ENCODE results near the gene PLCB4.

The PLCB4 gene

DNA sequence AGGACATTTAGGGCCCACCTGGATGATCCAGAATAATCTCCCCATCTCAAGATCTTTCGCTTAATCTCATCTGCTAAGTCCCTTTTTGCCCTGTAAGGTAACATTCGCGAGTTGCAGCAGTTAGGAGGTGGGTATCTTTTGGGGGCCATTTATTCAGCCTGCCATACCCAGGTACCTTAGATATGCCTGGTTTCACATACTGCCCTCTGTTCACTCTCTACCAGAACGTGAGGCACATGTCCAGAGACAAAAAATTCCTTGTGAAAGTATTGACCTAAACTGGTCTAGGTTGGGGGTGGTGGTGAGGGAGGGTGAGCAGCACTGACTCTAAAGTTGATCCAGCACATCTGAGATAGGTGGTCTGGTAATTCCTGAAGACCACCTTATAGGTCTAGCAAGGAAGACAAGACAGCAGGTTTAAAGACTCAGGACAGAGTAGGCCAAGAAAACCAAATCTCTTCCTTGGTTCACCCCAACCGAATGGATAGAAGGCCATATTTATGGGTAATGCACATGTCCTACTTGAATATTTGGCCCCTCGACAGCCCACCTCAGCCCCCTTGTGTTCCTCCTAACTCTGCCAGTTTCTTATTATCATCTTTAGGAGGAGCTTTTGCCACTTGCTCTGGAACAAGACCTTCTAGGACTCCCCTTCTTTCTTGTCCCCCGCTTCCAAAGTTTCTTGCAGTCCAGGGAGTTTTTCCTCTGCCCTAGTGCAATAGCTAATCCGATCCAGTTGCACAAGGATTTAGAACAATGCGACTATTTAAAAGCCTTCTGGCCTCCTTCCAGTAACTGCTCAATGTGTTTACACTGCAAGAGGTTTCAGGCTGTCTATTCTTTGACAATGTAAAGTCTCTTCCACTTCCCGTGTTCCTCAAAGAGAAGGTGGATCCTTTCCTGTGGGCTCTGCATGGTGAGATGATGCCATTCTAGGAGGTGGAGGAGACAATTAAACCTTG, 232.5 kb downstream of the PLCB4 start:
- in situ Hi-C loops (cut with MboI; ENCODE audit: low sequenced_read_pairs), result no loop called here

GRCh38 chr20:9302091-9302462, 233.2 kb downstream of the PLCB4 start:
- in situ Hi-C loops (cut with MboI; ENCODE audit: low sequenced_read_pairs), result no loop called here

GRCh38 chr20:9306521-9306920, 237.6 kb downstream of the PLCB4 start:
- in situ Hi-C loops (cut with MboI; ENCODE audit: low sequenced_read_pairs), result no loop called here

GRCh38 chr20:9308056-9308455, 239.2 kb downstream of the PLCB4 start:
- in situ Hi-C loops (cut with MboI; ENCODE audit: low sequenced_read_pairs), result no loop called here

DNA sequence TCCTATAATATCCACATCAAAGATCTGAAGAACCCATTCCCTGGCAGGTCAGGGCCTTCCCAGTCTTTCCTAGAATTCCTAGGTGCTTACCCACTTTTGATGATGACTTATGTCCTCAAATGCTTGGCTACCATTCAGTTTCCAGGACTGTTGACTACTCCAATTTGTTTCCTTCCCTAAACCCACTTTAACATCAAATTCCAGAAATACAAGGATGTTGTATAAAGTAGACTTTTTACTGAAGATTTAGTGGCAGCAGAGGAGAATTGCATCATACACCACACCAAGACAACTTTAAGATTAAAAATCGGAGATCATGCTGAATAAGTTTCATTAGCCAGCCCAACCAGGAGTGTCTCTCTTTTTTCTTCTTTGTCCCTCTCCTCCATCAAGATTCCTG, 242.2 kb downstream of the PLCB4 start:
- in situ Hi-C loops (cut with MboI; ENCODE audit: low sequenced_read_pairs), result no loop called here

- in situ Hi-C loops (cut with MboI; ENCODE audit: low sequenced_read_pairs), result no loop called here
These were observed 250.9 kb downstream of the PLCB4 start for GRCh38 chr20:9319687-9320384.

DNA sequence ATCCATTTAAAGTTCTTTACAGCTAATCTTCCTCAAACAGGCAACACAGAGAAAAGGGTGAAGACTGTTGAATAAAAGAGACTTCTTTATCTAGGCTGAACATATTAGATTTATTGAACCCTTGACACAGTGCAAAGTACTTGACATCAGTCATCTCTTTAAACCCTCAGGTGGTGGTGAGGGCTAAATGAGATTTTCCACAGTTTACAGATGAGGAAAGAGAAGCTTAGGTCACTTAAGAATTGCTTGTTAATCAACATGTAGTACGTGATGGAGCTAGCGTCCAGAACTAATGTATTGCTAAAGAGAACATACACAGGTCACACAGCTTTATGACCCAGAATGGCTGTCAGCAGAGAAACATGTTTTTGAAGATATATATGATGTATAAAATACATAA, 252.1 kb downstream of the PLCB4 start:
- in situ Hi-C loops (cut with MboI; ENCODE audit: low sequenced_read_pairs), result no loop called here

DNA sequence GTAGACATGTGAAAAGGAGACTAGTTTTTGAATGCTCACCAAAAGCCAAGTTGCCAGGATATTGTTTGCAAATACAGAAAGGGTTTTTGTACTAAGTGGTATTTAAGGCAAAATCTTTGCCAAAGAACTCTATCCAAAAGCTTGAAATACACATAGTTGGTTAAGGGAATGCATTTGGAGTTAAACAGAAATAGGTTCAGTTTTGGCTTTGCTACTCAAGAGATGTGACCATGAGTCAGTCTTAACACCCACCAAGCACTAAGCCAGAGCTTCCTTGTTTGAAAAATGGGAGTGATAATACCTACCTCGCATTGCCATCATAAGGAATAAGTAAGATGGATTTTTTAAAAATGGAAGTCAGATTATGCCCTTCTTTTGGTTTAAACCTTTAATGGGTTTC, 253.8 kb downstream of the PLCB4 start:
- in situ Hi-C loops (cut with MboI; ENCODE audit: low sequenced_read_pairs), result no loop called here

- in situ Hi-C loops (cut with MboI; ENCODE audit: low sequenced_read_pairs), result no loop called here
These were observed 254.7 kb downstream of the PLCB4 start for GRCh38 chr20:9323622-9324021.

GRCh38 chr20:9329355-9330101, 260.6 kb downstream of the PLCB4 start:
- in situ Hi-C loops (cut with MboI; ENCODE audit: low sequenced_read_pairs), result no loop called here

DNA sequence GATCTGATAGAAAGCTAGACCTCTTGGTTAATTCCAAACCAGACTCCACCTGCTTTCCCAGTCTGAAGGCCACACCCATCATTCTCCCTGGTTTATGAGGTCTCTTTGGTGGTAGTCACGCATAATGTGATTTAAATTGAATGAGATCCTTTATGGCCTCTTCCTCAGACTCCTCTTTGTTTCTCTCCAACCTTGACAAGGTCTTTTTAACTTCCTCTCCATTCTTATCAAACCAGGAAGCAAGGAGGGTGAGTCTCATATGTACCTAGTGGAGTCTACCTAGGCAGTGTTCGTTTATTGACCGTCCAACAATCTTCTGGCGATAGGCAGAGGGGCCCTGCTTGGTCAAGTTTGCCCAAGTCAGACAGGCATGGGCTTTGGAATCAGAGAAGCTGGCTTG, 261.3 kb downstream of the PLCB4 start:
- in situ Hi-C loops (cut with MboI; ENCODE audit: low sequenced_read_pairs), result no loop called here

GRCh38 chr20:9331707-9332435, 263.0 kb downstream of the PLCB4 start:
- in situ Hi-C loops (cut with MboI; ENCODE audit: low sequenced_read_pairs), result no loop called here

DNA sequence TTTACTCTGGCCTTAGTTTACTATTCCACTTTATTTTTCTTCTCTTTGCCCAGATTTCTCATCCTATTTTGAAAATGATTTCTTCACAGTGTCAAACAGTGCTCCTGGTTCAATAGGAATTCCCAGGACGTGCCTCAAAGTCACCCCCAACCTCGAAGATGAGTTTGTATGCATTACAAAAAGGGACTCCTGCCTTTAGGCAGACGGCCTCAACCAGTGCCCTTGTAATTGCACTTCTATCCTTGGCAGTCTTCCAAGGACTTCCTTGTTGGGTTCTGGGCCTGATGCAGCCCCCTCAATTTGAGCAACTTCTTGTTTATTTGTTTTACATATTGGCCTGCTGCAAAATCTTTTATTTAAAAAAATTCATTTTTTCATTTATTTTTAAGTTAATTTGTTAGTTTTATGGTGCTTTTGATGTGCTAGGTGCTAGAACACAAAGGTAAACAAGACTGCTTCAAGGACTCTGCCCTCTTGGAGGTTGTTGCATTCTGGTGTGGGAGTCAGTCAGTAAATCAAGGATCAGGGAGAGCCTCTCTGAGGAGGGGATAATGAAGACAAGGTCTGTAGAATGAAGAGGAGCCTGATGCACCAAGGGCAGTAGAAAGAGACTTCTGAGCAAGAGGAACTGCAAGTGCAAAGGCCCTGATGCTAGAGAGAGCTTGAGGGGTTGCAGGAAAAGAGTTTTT, 264.0 kb downstream of the PLCB4 start:
- in situ Hi-C loops (cut with MboI; ENCODE audit: low sequenced_read_pairs), result no loop called here

DNA sequence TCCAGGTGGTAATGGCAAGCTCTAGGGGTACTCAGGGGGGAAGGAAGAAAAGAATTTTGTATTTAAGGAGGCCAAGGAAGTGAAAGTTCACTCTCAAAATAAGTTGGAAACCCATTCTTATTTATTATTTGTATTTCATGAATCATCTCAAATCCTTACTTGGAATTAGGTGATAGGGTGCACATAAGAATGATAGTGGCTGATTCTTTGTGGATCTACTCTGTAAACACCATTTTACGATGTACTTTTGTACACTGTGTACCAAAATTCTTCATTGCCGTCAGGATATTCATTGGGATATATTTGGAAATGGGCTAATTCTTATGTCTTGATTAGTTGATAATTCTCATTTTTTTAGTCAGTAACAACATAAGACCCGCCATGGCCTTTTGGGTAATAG, 266.0 kb downstream of the PLCB4 start:
- in situ Hi-C loops (cut with MboI; ENCODE audit: low sequenced_read_pairs), result no loop called here

- in situ Hi-C loops (cut with MboI; ENCODE audit: low sequenced_read_pairs), result no loop called here
These were observed 269.2 kb downstream of the PLCB4 start for GRCh38 chr20:9338101-9338500.

DNA sequence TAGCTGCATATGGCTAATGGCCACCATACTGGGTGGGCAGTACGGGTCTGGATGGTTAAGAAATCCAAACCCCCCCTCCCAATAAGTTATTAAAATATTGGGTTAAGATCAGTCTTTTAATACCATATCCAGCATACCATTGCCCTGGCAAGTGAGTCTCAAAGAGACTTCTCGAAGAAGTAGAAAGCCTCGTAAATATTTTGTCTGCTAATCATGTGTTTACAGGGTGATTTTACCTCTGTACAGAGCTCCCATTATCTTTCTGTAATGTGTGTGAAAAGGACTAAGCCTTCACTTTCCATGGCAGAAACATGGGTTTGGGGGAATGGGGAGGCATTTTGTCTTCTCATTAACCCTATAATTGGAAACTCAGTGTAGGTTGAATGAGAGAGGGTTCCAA, 270.8 kb downstream of the PLCB4 start:
- in situ Hi-C loops (cut with MboI; ENCODE audit: low sequenced_read_pairs), result no loop called here

DNA sequence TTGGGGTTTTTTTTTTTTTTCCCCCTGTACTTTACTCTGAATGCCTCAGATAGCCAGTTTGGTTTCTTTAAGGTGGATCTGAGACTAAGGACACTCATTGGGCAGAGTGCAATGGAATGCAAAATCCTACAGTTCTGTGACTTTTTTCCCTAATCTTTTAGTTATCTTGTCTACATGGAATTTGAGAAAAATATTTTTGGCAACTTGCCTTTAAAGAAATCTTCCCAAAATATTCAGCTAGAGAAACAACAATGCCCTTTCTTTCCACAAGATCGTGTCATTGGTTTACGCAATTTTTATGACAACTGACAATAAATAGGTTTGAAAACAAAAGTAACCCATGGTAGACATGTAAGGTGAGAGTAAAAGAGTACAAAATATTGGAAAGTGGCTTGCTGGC, 273.8 kb downstream of the PLCB4 start:
- in situ Hi-C loops (cut with MboI; ENCODE audit: low sequenced_read_pairs), result no loop called here

DNA sequence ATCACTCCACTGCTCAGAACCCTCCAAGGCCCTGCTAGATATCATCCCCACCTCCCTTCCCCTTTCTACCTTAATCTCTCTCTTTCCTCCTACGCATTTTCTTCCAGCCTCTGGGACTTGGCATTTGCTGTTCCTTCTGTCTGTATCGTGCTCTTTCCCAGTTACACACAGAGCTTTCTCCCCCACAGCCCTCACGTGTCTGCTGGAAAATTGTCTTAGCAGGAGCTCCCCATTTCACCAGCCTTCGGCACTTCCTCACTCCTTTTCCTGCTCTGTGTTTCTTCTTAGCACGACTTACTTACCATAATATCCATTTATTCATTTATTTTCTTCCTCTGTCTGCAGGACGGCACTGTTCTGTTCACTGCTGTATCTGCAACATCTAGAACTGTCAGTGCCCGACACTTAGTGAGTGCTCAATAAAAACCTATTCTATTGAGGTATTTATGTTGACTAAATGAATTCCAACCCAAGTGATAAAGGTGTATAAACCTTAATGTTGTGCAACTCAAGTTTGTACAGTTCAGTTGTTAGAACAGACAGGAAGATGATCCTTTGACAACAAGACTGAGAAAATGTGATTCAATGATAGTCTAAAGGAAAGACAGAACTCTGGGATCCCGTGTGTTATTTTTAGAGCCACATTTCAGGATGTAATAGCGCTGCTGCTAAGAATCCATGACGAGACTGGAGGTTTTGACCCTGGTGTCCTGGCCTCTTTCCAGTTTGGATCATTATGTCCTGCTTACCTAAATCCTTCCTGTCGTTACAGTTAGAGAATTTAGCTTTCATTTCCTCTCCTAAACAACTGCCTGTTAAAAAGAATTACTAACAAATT, 275.4 kb downstream of the PLCB4 start:
- in situ Hi-C loops (cut with MboI; ENCODE audit: low sequenced_read_pairs), result no loop called here

- in situ Hi-C loops (cut with MboI; ENCODE audit: low sequenced_read_pairs), result no loop called here
These were observed 279.4 kb downstream of the PLCB4 start for GRCh38 chr20:9348316-9348715.
